Neuronal stem cell (in vitro differentiated cells): ENCODE results near the gene CD8A.
"Not testable (repeated sequence)": the region's sequence is repeated elsewhere in the genome, so short reads cannot be mapped to it uniquely, and the experiment has no call there.

Experiments used
- DNase-seq: peaks from one replicate; pipeline ENCODE4 v3.0.0-alpha.2; 2013; ENCODE audit warnings: low spot score
- H2AFZ ChIP-seq: one replicate; pipeline ENCODE4 v1.6.1; 2013; ENCODE audit warnings: mild to moderate bottlenecking, low read length, inconsistent platforms
- H2AK5ac ChIP-seq: 2 replicates; pipeline ENCODE4 v1.6.1; 2013; ENCODE audit warnings: low read depth, mild to moderate bottlenecking, inconsistent platforms, low read length, moderate library complexity, mixed read lengths
- H2BK120ac ChIP-seq: 2 replicates; pipeline ENCODE4 v1.6.1; 2013; ENCODE audit warnings: low read depth, mild to moderate bottlenecking, inconsistent platforms, low read length, moderate library complexity, mixed read lengths
- H2BK12ac ChIP-seq: one replicate; pipeline ENCODE4 v1.6.1; 2013; ENCODE audit warnings: low read length, inconsistent platforms
- H2BK15ac ChIP-seq: 2 replicates; pipeline ENCODE4 v1.6.1; 2013; ENCODE audit warnings: mild to moderate bottlenecking, low read length, inconsistent platforms, mixed read lengths
- H2BK5ac ChIP-seq: one replicate; pipeline ENCODE4 v1.6.1; 2013; ENCODE audit warnings: inconsistent platforms, mild to moderate bottlenecking, low read length, moderate library complexity
- H3K14ac ChIP-seq: one replicate; pipeline ENCODE4 v1.6.1; 2013; ENCODE audit warnings: low read length, inconsistent platforms
- H3K18ac ChIP-seq: 2 replicates; pipeline ENCODE4 v1.6.1; 2013; ENCODE audit warnings: low read length, inconsistent platforms
- H3K23ac ChIP-seq: 2 replicates; pipeline ENCODE4 v1.6.1; 2013; ENCODE audit warnings: low read depth, mild to moderate bottlenecking, mixed read lengths, low read length, inconsistent platforms; ENCODE audit not compliant: poor library complexity
- H3K27ac ChIP-seq: replicated peaks from 3 replicates; pipeline ENCODE4 v1.5.1; 2013; ENCODE audit warnings: low read length, inconsistent platforms
- H3K27me3 ChIP-seq, 3 experiments: 2 replicates each; pipeline ENCODE4 v1.6.1; 2013; ENCODE audit warnings: low read length in 3 of 3, mild to moderate bottlenecking in 2 of 3, inconsistent platforms in 1 of 3, low read depth in 1 of 3, mixed read lengths in 1 of 3, moderate library complexity in 1 of 3; ENCODE audit not compliant: control insufficient read depth in 3 of 3, insufficient read depth in 3 of 3
- H3K36me3 ChIP-seq, 2 donors: replicated peaks in 1 of 2; 2 replicates each; pipeline ENCODE4 v1.6.1; 2013; ENCODE audit warnings: low read length in 2 of 2; ENCODE audit not compliant: control insufficient read depth in 2 of 2, insufficient read depth in 2 of 2
- H3K4ac ChIP-seq: 2 replicates; pipeline ENCODE4 v1.6.1; 2013; ENCODE audit warnings: inconsistent platforms, mild to moderate bottlenecking, low read length, moderate library complexity
- H3K4me1 ChIP-seq, 2 donors: 1 replicate in 1 of 2; 2 replicates in 1 of 2; pipeline ENCODE4 v1.6.1; 2013; ENCODE audit warnings: low read length in 2 of 2, low read depth in 1 of 2; ENCODE audit not compliant: control insufficient read depth in 2 of 2, insufficient read depth in 1 of 2
- H3K4me2 ChIP-seq: one replicate; pipeline ENCODE4 v1.6.1; 2013; ENCODE audit warnings: mild to moderate bottlenecking, low read length, inconsistent platforms; ENCODE audit not compliant: insufficient read depth, poor library complexity, severe bottlenecking
- H3K4me3 ChIP-seq, 2 donors: 2 replicates each; pipeline ENCODE4 v1.5.1; 2013; ENCODE audit warnings: low read length in 2 of 2, mild to moderate bottlenecking in 2 of 2, inconsistent platforms in 1 of 2, moderate library complexity in 1 of 2
- H3K79me1 ChIP-seq: one replicate; pipeline ENCODE4 v1.6.1; 2013; ENCODE audit warnings: low read depth, mild to moderate bottlenecking, inconsistent platforms, low read length, moderate library complexity
- H3K9ac ChIP-seq: one replicate; pipeline ENCODE4 v1.6.1; 2013; ENCODE audit warnings: mild to moderate bottlenecking, low read depth, low read length, inconsistent platforms; ENCODE audit not compliant: poor library complexity
- H3K9me3 ChIP-seq, 2 donors: replicated peaks in 1 of 2; 2 replicates each; pipeline versions ENCODE3 to v1.6.1; 2013; ENCODE audit warnings: low read length in 2 of 2, mild to moderate bottlenecking in 2 of 2, inconsistent platforms in 1 of 2, low read depth in 1 of 2, mixed read lengths in 1 of 2, moderate library complexity in 1 of 2; ENCODE audit not compliant: control insufficient read depth in 2 of 2, insufficient read depth in 1 of 2
- H4K8ac ChIP-seq: one replicate; pipeline ENCODE4 v1.6.1; 2013; ENCODE audit warnings: low read depth, mild to moderate bottlenecking, inconsistent platforms, low read length, moderate library complexity
- H4K91ac ChIP-seq: one replicate; pipeline ENCODE4 v1.6.1; 2013; ENCODE audit warnings: low read length, low read depth, mild to moderate bottlenecking, inconsistent platforms; ENCODE audit not compliant: poor library complexity
- WGBS, 2 donors: extraction: QIAGEN DNeasy Blood & Tissue Kit; methylation state at CpG; one replicate each; pipeline ENCODE4 v1.1.7; 2013; ENCODE audit warnings: missing lambda C conversion rate in 2 of 2, mixed read lengths in 1 of 2; ENCODE audit not compliant: insufficient read length in 2 of 2, insufficient replicate concordance in 1 of 2; ENCODE audit errors: extremely low coverage in 2 of 2; 5-methylcytosine and 5-hydroxymethylcytosine counted together

Gene CD8A

DNA sequence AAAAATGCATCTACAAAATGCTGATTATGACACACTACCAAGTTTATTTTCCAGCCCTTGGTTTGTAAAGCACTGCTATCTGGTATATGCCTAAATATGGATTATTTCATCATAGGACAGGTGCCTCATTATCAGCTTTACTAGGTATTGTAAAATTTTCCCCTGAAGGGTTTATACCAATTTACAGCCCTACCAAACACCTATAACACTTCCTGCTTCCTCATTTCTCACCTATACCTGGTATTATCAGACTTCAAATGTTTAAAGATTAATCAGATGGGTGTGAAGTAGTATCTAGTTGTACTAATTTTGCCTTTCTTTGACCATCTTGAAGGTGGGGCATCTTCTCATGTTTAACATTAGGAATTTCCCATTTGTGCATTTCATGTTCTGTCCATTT, 43.8 kb downstream of the CD8A start:
- H3K4ac ChIP-seq = no peak overlapping the region
- no peak overlapping the region for H2AFZ ChIP-seq
- H3K4me2 ChIP-seq = no peak overlapping the region
- H3K23ac ChIP-seq = no peak overlapping the region
- H3K14ac ChIP-seq = no peak overlapping the region
- peaks cover 3 to 46% of the 10 kb centered on the region in 2 donors for H3K36me3 ChIP-seq
- H2AK5ac ChIP-seq = no peak overlapping the region
- H3K27ac ChIP-seq = no peak overlapping the region
- no peak overlapping the region for H4K91ac ChIP-seq
- H3K4me1 ChIP-seq = peaks cover 0 to 6% of the 10 kb centered on the region in 2 donors
- H3K79me1 ChIP-seq = peaks cover 2% of the 10 kb centered on the region
- peaks cover 2 to 33% of the 10 kb centered on the region in 2 donors for H3K9me3 ChIP-seq
- no peak overlapping the region for H2BK12ac ChIP-seq
- H2BK120ac ChIP-seq = no peak overlapping the region
- H3K9ac ChIP-seq = no peak overlapping the region
- no peak overlapping the region for H2BK5ac ChIP-seq
- no peak overlapping the region for H3K18ac ChIP-seq
- H4K8ac ChIP-seq = no peak overlapping the region
- H3K4me3 ChIP-seq = no peak overlapping the region
- H2BK15ac ChIP-seq = no peak overlapping the region
- H3K27me3 ChIP-seq = no peaks in the 10 kb centered on the region
- DNase-seq = no peak

DNA sequence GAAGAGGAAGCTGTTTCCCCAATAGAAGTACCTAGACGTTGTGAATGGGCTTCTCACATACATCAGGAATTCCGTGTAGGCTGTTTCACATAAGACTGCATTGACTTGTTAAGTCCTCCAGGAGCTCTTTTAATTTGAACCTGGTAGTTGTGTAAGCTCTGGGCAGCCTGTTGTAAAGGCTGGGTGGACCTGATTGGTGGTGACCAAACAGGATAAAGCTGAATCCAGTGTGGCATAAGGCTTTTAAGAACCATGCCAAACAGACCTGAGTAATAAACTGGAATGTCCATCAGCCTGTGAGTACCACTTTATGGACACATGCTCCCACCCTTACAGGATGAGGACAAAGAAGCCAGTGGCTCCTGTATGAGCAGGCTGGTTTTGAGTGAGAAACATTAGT, 46.6 kb downstream of the CD8A start:
- Histone ChIP-seq H2BK120ac (no peak overlapping the region), H3K36me3 (peaks cover 2 to 35% of the 10 kb centered on the region in 2 donors), H3K9me3 (peaks cover 0 to 6% of the 10 kb centered on the region in 2 donors), H4K8ac (no peak overlapping the region), H2BK5ac (no peak overlapping the region), H2BK12ac (no peak overlapping the region), H3K4me1 (peaks cover 0 to 6% of the 10 kb centered on the region in 2 donors), H3K4me2 (no peak overlapping the region), H2AK5ac (no peak overlapping the region), H3K4ac (no peak overlapping the region), H3K9ac (no peak overlapping the region), H3K27me3 (no peaks in the 10 kb centered on the region), H3K23ac (no peak overlapping the region), H3K79me1 (peaks cover 2% of the 10 kb centered on the region), H2BK15ac (no peak overlapping the region), H3K14ac (no peak overlapping the region), H2AFZ (no peak overlapping the region), H3K27ac (no peak overlapping the region), H4K91ac (no peak overlapping the region), H3K4me3 (no peak overlapping the region), H3K18ac (no peak overlapping the region)
- DNase-seq = no peak
- no CpG with 5 or more reads among the region's 2 CpGs for WGBS, 2 donors

DNA sequence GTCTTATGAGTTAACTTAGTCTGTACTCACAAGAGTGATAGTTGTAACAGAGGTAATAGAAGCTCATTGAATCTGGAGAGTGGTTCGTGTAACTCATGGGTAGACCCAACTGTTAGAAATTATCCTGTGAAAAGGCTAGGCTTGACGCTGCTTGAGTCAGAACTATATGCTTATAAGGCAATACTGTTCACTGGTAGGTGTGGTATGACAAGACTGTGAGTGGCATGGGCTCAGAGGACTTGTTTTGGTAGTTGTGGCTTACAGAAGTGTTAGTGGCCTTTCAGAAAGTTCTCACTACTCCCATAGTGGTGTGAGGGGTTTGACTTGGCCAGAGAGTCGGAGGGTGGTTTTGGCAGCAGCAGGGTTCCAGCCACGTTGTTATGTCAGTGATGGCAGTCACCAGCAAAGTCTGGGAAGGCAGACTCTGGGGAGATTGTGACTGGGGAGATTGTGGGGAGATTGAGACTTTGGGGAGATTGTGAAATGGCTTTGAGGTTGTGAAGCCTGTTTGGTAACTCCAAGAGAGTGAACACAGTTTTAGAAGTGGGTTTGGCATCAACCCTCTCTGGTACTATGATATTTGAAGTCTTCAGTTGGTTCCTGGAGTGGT, 48.7 kb downstream of the CD8A start:
- H3K4me3 ChIP-seq, H4K8ac ChIP-seq, H3K9ac ChIP-seq, H3K27me3 ChIP-seq, H4K91ac ChIP-seq, H3K79me1 ChIP-seq, H3K27ac ChIP-seq, DNase-seq, H3K18ac ChIP-seq, H3K4me1 ChIP-seq, H3K23ac ChIP-seq, H2BK120ac ChIP-seq, H2AK5ac ChIP-seq, H2BK15ac ChIP-seq, H2BK12ac ChIP-seq, H3K9me3 ChIP-seq, H3K4ac ChIP-seq, H2BK5ac ChIP-seq, H2AFZ ChIP-seq, H3K14ac ChIP-seq, H3K4me2 ChIP-seq: not testable (repeated sequence)
- H3K36me3 ChIP-seq = peaks cover 2 to 35% of the 10 kb centered on the region in 2 donors
- no CpG with 5 or more reads among the region's 4 CpGs for WGBS, 2 donors

DNA sequence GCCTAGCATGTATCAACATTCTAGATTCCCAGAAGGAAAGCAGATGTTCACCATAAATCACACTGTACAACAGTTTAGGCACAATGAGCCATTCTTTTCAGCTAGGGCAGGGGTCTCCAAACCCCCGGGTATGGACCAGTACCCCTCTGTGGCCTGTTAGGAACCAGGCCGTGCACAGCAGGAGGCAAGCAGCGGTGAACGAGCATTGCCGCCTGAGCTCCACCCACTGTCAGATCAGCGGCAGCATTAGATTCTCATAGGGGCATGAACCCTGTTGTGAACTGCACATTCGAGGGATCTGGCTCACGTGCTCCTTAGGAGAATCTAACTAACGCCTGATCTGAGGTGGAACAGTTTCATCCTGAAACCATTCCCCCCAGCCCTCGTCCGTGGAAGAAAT, 50.8 kb downstream of the CD8A start:
- not testable (repeated sequence) for H3K4me1 ChIP-seq, H2BK120ac ChIP-seq, H3K79me1 ChIP-seq, H3K23ac ChIP-seq, H3K9me3 ChIP-seq, H2BK5ac ChIP-seq, DNase-seq, H2BK15ac ChIP-seq, H4K8ac ChIP-seq, H3K18ac ChIP-seq, H4K91ac ChIP-seq, H3K27me3 ChIP-seq, H3K27ac ChIP-seq, H3K14ac ChIP-seq, H3K4me2 ChIP-seq, H3K9ac ChIP-seq, H2BK12ac ChIP-seq, H2AK5ac ChIP-seq, H3K4ac ChIP-seq, H3K4me3 ChIP-seq, H2AFZ ChIP-seq
- no CpG with 5 or more reads among the region's 11 CpGs for WGBS, 2 donors
- peaks cover 2 to 19% of the 10 kb centered on the region in 2 donors for H3K36me3 ChIP-seq
